HG03575 (cell line): ENCODE data around the gene ANO1.

ENCODE experiments used
- ATAC-seq: cut with Tn5 transposase; IDR thresholded peaks from one replicate; pipeline ENCODE4 v1.9.1; 2021; ENCODE audit not compliant: unreplicated experiment, insufficient number of reproducible peaks, low FRiP score; ENCODE audit errors: extremely low read depth

ANO1 gene

DNA sequence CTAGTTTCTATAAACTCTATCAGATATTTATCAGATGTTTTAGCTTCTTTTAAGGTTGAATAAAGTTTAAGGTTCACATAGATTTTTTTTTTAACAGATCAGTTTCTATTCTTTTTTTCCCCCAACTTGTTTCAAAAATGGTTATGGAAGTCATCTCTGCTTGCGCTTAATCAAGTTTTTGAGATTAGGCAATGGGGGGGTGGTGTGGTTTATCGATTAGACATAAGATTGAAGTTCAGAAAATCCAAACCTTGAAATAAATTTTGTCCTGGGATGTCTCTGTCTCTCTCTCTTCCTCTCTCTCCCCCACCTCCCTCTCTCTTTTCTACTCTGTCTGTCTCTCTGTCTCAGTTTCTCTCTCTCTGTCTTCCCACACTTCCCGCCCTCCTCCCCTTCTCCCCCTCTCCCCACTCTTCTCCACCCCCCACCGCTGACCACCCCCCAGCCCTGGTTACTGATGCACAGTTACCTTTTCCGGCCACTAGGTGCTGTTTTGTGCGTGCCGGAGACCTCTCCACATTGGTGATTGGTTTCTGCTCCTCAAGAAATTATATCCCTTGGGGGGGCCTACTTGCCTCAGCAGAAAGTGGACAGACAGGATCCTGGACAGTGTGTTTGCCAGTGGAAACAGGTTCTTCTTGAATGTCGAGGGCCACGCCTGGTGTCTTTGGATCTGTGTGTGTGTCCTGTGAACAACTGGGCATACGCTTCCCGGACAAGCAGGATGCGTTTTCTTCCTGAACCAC, 29.7 kb upstream of the ANO1 start:
- no peak for ATAC-seq

DNA sequence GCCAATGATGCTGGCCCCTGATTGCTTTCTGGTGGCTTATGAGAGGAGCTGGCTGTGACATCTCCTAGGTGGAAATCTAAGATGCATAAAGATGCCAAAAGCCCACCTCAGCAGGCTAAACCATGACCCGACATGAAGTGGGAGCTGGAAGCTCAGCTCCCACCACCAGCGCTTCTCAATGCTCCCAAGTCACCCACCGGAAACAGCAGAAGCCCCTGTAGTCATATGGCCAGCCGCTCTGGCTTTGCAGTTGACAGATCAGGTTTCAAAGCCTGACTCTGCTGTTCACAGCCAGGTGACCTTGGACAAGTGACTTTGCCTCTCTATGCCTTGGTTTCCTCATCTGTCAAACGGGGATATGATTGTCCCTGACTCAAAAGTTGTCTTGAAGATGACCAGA, 29.1 kb upstream of the ANO1 start:
- ATAC-seq, result no peak

DNA sequence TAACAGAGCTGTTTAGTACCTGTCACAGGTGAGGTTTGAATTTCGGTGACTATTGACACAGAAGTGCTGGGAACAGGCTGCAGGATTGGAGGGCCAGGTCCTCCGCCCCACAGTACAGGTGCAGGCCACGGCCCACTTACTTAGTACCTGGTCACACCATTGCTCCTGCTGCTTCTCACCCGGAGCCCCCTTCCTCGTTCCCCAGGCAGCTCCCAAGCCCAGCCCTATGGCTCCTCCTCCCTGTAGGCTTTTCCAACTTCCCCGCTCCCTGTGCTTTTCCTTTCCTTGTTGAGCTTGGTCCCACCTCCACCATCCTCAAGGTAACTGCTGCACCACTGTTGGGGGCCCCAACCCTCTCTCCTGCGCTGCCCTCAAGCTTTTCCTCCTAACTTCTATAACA, 27.9 kb upstream of the ANO1 start:
- no peak for ATAC-seq

DNA sequence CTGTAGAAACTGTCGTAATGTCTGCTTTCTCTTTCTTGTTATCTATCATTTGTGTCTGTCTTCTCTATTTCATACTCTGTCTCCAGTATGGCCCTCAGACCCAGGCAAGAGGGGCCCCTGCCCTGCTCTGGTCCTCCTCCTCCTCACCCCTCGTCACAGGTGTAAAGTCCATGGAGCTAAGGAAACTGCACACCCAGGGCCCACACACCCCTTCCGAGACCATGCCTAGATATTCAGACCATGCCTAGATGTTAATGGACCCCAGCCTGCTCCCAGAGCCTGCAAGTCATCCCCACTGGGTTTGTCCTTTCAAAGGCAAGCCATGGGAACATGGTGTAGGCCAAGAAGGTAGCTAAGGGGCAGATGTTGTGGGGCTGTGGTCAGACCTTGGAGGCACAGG, 24.1 kb upstream of the ANO1 start:
- no peak for ATAC-seq

DNA sequence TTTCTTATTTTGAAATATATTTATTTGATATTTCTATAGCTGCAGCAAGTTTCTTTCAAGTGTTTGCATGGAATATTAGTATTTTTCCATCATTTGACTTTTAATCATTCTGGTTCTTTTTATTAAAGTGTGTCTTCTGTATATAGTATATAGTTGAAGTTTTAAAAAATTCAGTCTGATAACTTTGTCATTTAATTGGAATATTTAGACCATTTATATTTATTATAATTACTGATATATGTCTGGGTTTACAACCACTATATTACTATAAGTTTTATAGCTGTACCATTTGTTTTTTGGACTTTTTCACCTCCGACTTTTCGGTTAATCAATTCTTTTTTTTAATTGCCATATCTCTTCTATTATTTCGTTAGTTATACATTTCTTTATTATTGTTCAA, 22.7 kb upstream of the ANO1 start:
- no peak for ATAC-seq

DNA sequence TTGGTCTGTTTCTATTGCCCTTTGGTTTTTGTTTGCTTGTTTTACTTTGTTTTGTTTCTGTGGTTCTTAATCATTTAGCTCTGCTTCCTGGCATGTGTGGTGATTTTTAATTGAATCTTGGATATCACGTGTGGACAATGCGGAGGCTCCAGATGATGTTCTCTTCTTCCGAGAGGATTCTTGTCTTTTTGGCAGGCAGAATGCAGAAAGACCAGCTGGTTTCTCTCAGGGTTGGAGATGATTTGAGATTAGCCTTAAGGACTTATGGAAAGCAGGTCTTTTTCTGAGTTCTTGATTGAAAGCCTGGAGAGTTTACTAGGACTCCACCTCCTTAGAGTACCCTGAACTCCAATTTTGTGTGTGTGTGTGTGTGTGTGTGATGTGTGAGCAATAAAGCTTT, 21.0 kb upstream of the ANO1 start:
- no peak for ATAC-seq

DNA sequence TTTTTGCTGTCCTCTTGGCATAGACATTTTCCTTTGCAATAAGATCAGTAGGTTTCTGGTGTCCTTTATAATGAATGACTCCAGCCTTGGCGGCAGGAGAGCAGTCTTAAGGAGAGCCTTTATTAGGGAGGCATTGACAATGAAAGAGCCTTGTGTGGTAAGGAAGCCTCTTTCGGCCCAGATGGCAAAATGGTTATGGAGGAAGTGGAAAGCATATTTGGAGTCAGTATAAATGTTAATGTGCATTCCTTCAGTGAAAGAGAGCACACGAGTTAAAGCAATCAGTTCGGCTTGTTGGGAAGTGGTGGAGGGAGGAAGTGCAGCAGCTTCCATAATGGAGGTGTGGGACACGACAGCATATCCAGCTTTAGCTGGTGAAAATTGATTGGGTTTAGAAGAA, 18.1 kb upstream of the ANO1 start:
- ATAC-seq, result no peak

DNA sequence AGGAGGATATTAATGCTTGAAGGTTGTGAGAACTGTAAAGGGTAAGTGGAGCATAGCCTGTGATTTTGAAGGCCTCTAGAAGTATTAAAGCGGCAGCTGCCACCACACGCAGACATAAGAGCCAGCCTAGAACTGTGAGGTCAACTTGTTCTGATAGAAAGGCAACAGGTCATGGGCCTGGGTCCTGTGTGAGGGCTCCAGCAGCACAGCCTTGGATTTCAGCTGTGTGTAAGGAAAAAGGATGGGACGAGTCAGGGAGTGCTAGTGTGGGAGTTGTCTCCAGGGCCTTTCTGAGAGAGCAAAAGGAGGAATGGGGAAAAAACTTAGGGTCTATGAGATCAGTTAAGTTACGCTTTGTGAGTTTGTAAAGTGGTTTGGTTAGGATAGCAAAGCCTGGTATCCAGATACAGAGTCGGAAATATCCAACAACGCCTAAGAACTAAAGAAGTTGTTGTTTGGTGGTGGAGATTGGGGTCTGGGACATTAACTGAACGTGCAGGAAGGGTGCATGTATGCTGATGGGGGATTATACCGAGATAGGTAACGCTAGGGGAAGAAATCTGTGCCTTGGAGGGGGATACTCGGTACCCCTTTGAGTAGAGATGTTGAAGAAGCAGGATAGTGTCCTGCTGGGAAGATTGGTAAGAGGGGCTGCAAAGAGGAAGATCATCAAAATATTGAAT, 17.4 kb upstream of the ANO1 start:
- no peak for ATAC-seq

DNA sequence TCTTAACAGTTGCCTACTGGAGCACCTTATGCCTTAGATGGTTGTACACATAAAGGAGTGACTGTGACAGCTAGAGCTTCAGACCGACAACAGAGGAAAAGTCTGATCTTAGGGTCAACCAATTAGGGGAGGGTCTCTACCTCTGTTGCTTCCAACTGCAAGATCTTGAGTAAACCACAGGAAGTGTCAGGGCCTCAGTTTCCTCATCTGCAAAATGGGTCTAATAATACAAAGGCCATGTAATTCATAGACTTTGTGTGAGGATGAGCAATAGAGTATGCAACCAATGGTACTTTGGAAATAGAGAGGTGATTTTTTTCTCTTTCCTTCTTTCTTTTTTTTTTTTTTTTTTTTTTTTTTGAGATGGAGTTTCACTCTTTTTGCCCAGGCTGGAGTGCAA, 16.4 kb upstream of the ANO1 start:
- no peak for ATAC-seq

DNA sequence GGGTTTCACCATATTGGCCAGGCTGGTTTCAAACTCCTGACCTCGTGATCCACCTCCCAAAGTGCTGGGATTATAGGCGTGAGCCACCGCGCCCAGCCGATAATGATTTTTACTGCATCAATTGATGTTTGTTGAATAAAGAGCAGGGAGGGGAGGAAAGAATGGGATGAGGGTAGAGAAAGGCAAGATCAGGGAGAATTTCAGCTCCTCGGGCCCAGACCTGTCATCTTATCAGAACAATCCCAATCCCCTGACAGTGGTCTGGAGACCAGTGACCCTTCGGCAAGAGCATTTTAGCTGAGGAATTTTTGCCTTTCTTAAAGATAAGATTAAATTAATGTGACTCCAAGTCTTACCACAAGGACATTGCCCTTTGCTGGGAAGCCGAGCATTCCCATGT, 15.0 kb upstream of the ANO1 start:
- no peak for ATAC-seq

DNA sequence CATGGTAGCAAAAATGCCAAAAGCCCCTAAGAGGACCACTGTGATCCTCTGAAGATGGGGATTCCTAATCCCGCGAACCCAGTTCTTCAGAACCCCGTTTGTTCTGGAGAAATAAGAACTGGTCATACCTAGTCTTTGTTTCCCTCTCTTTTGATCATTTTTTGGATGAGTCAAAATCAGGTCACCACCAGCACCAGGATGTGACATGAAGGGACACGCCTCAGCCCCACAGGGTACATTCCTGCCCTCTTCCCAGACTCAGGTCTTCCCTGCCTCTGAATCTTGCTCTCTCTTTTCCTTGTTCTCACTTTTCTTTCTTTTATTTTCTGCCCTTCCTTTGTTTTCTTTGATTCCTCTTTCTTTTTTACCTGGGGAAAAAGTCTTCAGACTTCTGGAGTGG, 14.6 kb upstream of the ANO1 start:
- ATAC-seq, result no peak

DNA sequence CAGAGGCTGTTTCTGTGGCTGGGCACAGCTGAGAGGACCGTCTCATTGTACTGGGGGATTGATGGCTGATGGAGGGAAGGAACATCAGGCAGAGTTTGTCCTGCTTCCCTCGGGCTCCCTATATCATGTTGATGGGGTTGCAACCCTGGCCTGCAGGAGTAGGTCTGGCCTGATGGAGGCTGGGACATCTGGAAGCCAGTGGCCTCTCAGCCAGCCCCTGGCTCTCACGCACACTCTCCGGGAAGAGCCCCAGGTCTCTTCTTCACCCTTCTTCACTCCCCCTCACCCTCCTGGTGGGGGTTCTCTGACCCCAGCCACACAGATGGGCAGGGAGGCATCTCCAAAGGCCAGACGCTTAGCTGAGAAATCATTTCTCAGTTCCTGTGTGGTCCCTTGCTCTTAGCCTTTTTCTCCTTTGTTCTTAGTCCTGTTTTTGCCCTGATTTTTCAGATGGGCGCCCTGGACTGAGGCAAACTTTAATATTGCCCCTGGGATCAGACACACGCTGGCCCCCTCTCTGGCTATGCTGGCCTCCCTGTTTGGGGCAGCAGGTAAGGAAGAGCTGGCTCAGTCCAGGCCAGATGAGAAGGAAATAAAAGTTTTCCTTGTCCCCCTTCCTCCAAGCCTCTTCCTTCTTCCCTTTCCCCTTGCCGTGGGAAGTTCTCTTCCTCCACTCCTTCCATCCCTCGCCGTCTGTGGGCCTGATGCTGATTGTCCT, 13.9 kb upstream of the ANO1 start:
- no peak for ATAC-seq

DNA sequence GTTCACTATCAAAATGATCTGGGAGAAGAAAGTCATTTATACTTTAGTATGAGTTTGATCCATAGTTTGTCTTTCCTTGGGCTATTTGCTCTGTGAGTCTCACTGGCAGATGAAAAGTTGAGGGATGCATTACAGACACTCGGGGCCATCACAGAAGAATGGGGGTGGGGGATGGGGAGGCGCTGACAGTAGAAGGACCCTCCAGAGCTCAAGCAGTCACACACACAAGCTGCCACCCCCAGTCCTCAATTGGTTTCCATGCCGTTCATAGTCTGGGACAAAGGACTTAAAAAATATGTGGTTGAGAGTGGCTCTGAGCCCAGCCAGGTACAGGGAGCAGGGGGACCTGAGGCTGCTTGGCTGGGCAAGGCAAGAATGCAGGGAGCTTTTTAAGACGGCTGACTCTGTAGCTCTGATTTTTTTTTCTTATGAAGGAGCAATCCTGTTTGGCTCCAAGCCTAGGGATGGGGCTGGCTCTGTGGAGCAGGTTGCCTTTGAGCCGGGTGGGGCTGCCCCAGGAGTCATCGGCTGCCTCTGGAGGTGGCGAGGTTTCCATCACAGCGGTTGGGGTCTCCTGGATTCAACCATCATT, 13.3 kb upstream of the ANO1 start:
- ATAC-seq, result no peak

DNA sequence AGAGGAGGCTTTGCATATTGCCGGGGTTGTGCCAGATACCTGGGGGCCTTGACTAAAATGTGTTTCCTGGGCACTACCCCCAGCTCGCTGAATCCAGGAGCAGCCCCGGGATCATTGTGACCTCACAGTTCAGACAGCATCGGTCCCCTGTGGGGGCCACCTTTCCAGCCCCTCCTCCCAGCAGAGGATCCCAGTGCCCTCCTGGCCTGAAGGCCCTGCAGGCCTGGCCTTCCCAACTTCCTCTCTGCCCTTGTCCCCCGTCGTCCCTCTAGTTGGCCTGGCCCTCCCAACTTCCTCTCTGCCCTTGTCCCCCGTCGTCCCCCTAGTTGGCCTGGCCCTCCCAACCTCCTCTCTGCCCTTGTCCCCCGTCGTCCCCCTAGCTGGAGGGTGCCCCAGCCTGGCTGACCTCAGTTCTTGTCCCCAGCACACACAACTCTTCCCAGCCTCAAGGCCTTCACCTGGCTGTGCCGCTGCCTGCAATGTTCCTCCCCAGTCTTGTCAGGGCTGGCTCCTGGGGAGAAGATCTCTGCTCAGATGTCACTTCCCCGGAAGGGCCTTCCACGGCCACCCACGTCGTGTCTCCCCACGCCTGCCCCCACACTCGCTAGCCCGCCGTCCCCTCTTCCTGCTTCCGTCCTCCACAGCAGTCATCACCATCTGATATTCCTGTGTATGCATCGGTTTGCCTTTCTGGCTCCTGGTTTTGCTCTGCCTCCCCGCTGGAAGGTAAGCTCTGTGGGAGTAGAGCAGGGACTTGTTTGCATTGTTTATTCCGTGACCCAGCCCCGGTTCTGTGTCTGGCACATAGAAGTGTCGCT, 12.6 kb upstream of the ANO1 start:
- no peak for ATAC-seq

DNA sequence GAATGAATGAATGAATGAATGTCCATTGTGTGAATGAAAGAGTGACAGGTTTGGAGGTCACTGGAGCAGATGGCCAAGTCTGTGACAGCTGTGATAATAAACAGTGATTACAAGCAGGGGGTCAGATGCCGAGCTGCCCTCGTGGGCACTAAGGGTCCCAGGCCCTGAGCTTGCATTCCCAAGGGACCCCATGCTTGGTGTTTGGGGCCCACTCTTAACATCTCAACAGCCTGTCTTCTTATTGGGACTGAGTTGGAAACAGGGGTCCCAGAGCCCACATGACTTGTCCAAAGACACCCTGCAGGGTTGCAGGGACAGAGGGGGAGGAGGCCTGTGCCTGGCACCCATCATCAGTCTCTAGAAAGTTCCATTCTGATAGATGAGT, 12.0 kb upstream of the ANO1 start:
- ATAC-seq, result no peak

DNA sequence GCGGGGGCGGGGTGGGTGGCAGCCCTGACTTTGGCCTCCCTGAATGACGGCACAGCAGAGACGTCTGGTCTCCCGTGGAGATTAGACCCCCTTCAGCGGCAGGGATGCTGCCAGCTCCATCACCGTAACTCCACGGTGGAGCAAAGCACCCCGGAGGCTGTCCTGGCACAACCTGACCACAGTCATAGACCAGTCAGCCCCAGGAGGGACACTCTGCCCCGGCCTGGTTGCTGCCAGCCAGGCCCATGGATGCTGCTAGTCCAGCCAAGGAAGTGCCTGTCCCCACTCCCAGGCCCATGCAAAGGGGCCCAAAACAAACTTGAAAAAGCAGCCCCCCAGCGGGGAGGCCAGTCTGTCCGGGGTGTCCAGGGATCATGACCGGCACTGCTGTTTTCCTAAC, 11.5 kb upstream of the ANO1 start:
- no peak for ATAC-seq

DNA sequence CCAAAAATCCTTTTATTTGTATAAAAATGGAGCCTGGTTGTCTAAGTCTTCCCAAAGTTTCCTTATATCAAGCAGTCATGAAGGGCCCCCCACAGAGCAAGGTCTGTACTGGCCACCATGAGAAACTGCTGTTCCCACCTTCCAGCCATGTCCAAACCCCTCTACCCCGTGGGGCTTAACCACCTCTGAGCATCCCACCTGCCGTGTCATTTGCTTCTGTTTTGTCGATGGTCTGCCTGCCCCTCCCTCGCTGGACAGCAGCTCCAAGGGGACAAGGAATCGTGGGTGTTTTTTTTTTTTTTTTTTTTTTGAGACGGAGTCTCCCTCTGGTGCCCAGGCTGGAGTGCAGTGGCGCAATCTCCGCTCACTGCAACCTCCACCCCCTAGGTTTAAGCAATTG, 11.1 kb upstream of the ANO1 start:
- no peak for ATAC-seq

DNA sequence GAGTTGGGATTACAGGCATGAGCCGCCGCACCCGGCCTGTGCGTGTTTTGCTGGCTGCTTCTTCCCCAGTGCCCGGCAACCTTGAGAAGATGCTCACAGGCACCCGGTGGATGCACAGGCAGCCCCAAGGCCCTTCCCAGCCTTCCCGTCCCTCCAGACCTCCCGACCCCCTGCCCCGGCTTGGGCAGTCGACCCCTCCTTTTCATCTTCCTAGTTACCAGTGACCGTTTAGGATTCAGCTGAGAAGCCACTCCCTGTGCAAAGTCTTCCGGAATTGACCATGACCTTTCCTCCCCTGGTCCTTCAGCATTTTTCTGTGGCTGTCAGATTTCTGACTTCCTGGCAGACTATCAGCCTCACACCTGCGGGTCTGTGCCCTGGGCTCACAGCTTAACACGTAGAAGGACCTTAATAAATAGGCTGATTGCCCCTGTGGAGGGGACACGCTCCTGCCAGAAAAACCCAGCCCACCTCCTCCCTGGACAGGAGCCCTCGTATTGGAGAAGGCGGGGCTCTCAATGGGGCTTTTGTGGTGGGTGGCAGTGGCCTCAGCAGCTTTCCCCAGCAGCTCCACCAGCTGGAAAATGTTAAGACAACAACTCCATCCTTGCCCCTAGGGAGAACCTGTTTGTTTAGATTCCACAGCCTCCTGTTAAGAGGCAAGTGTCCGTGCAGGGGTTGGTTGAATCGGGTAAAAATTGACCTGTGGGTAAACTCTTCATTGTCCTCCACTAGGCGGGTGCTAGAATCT, 10.4 kb upstream of the ANO1 start:
- ATAC-seq, result no peak

DNA sequence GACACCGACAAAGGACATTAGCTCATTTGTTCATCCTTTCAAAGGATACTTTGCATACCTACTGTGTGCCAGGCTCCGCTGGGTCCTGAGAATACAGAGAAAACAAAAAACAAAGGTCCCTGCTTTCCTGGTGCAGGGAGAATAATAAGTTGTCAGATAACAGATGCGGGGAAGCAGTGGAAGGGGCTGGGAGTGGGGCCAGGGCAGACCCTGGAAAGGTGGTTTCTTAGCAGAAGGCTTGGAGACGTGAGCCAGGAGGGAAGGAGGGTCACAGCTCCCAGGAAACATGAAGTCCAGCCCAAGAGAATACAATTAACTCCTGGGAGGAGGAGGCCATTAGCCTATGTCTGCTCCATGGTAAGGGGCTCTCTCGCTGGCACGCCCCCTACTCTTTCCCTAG, 9.8 kb upstream of the ANO1 start:
- ATAC-seq, result no peak
